PC-9 (cell line): ENCODE data around the gene JOSD2.

ENCODE experiments used
- EZH2 ChIP-seq: fragments of 200-600 bp; sonication (generic); IDR thresholded peaks from 2 replicates; pipeline ENCODE4 v1.8.0; 2017; ENCODE audit warnings: antibody characterized with exemption, low read depth
- TF ChIP-seq, protein P1 (sequence below): fragments of 200-600 bp; sonication (generic); conservative IDR thresholded peaks from 2 replicates; pipeline ENCODE4 v1.6.1; 2017; ENCODE audit warnings: mixed run types, antibody characterized with exemption, mild to moderate bottlenecking, moderate library complexity

DNA sequence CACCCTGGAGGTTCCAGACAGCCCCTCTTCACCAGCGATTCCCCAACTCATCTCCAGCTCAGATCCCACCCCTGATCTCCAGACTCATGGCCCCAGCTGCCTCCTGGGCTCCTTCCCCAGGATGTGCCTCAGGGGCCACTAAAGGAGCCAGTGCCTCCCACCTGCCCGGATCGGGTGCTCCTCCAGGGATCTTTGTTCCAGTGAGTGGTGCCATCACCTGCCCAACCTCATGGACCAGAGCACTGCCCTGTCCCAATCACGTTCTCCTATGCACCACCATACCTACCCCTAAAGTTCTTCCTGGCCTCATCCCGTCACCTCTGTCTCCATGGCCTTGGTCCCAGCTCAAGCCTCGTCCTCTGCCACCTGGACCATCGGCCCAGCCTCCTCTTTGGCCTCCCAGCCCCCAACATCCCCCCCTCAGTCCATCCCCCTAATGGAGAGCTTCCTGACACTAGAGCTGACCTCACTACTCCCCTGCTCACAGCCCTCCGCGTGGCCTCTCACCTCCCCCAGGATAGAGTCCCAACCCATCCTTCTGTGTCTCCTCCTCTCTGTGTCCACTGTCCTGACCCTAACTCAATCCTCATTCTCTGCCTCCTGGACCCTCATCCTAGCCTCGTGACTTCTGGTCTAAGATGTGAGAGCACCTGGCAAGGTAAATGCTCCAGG is 25.6 kb downstream of the JOSD2 start:
- TF ChIP-seq, protein P1, sequence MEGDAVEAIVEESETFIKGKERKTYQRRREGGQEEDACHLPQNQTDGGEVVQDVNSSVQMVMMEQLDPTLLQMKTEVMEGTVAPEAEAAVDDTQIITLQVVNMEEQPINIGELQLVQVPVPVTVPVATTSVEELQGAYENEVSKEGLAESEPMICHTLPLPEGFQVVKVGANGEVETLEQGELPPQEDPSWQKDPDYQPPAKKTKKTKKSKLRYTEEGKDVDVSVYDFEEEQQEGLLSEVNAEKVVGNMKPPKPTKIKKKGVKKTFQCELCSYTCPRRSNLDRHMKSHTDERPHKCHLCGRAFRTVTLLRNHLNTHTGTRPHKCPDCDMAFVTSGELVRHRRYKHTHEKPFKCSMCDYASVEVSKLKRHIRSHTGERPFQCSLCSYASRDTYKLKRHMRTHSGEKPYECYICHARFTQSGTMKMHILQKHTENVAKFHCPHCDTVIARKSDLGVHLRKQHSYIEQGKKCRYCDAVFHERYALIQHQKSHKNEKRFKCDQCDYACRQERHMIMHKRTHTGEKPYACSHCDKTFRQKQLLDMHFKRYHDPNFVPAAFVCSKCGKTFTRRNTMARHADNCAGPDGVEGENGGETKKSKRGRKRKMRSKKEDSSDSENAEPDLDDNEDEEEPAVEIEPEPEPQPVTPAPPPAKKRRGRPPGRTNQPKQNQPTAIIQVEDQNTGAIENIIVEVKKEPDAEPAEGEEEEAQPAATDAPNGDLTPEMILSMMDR: no peak
- TF ChIP-seq EZH2: no peak
